Measurements from ENCODE around the gene LRSAM1.

The LRSAM1 gene

DNA sequence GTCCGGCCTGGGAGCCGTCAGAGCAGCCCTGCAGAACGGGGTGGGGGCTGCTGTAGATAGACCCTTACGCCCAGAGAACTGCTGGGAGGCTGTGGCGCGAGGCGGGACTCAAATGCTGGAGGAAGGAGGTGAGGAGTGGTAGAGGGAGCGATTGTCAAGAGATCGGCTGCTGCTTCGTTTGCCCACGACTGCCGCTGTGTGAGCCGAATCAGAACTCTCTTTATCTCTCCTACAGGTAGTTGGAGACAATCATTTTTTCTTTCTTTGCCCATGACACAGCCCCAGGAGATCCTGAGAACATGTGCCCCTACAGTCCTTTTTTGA, 26.7 kb upstream of the LRSAM1 start:
- DNase-seq (ENCODE audit: low read depth in 1 of 2, low spot score in 1 of 2): no peak

DNA sequence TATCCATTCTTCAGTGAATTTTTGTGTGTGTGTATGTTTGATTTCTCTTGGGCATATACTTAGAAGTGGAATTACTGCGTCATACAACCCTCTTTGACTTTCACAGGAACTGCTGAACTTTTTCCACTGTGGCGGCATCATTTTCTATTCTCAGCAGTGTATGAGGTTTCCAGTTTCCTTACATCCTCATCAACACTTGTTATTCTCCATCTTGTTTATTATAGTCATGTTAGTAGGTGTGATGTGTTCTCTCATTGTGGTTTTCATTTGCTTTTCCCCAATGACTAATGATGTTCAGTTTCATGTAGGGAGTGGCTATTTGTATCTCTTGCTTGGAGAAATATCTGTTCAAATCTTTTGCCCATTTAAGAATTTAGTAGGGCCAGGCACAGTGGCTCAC, 24.6 kb upstream of the LRSAM1 start:
- DNase-seq (ENCODE audit: low read depth in 1 of 2, low spot score in 1 of 2): peak in 1 of 2 donors; percentile 26

DNA sequence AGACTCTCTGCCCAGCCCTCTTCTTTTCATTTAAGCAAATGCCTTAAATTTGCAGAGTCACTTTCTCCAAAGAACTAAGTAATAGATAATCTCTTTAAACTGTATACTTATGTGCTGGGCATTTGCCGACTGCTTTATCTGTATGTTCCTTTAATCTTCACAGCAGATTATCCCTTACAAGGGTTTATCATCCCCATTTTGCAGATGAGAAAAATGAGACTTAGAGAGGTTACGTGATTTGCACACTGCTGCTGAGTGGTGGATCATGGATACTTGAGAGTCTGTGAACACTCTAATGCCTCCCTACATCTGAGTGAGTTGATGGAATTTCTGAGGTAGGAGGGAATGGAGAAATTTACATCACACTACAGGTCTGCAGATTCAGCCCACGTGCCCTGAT, 23.0 kb upstream of the LRSAM1 start:
- no peak for DNase-seq (ENCODE audit: low read depth in 1 of 2, low spot score in 1 of 2)

DNA sequence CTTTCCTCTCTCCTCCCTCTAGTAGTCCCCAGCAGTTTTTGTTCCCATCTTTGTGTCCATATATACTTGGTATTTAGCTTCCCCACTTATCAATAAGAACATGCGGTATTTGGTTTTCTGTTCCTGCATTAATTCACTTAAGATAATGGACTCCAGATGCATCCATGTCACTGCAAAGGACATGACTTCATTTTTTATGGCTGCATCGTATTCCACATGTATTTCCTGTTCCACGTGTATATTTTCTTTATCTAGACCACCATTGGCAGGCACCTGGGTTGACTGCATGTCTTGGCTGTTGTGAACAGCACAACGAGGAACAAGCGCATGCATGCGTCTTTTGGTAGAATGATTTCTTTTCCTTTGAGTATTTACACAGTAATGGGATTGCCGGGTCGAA, 20.9 kb upstream of the LRSAM1 start:
- no peak for DNase-seq (ENCODE audit: low read depth in 1 of 2, low spot score in 1 of 2)

DNA sequence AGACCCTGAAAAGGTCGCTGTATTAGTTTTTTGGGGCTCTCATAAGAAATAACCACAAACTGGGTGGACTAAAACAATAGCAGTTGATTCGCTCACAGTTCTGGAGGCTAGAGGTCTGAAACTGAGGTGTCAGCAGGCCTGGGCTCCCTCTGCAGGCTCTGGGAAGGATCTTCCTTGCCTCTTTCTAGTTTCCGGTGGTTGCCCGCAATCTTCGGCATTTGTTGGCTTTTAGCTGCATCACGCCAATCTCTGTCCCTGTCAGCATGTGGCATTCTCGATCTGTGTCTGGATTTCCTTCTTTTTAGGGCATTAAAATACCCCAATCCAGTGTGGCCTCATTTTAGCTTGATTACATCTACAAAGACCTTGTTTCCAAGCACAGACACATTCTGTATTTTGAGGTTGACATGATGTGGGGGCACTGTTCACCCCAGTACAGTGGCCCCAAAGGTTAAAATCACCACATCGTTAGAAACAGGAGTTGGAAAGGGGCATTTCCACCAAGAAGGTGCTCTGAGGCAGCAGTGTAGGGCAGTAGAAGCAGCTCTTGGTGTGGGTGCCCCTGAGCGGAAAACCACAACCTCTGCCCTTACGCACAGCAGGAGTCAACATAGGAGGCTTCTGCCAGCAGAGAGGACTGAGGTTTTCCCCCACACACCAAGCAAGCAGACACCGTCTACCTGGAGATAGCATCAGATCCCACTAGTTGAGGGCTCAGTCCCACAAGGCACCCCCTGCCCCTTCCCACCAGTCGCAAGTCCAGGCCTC, 13.6 kb upstream of the LRSAM1 start:
- no peak for DNase-seq (ENCODE audit: low read depth in 1 of 2, low spot score in 1 of 2)

DNA sequence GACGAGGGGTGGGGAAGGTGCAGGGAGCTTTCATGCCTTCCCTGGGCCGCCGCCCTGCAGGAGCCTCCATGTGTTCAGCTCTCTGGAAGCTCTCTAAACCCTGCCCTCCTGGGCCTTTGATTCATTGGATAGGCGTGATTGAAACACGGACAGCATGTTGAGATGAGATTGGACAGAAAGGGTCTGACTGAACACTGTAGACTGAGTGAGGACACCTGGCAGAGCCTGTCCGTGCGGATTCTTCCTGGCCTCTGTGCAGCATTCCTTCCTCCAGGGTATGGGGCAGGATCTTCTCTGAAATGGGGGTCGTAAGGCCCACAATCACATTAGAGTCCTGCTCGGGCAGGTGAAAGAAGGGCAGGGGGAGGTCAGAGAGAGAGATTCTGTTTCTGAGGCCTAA, 12.9 kb upstream of the LRSAM1 start:
- no peak for DNase-seq (ENCODE audit: low read depth in 1 of 2, low spot score in 1 of 2)

DNA sequence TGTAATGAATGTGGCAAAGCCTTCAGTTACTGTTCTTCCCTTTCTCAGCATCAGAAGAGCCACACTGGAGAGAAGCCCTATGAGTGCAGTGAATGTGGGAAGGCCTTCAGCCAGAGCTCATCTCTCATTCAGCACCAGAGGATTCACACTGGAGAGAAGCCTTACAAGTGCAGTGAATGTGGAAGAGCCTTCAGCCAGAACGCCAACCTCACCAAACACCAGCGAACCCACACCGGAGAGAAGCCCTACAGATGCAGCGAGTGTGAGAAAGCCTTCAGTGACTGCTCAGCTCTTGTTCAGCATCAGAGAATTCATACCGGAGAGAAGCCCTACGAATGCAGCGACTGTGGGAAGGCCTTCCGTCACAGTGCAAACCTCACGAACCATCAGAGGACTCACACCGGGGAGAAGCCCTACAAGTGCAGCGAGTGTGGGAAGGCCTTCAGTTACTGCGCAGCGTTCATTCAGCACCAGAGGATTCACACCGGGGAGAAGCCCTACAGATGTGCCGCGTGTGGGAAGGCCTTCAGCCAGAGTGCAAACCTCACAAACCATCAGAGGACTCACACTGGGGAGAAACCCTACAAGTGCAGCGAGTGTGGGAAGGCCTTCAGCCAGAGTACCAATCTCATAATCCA, 6.9 kb upstream of the LRSAM1 start:
- DNase-seq (ENCODE audit: low read depth in 1 of 2, low spot score in 1 of 2): no peak

DNA sequence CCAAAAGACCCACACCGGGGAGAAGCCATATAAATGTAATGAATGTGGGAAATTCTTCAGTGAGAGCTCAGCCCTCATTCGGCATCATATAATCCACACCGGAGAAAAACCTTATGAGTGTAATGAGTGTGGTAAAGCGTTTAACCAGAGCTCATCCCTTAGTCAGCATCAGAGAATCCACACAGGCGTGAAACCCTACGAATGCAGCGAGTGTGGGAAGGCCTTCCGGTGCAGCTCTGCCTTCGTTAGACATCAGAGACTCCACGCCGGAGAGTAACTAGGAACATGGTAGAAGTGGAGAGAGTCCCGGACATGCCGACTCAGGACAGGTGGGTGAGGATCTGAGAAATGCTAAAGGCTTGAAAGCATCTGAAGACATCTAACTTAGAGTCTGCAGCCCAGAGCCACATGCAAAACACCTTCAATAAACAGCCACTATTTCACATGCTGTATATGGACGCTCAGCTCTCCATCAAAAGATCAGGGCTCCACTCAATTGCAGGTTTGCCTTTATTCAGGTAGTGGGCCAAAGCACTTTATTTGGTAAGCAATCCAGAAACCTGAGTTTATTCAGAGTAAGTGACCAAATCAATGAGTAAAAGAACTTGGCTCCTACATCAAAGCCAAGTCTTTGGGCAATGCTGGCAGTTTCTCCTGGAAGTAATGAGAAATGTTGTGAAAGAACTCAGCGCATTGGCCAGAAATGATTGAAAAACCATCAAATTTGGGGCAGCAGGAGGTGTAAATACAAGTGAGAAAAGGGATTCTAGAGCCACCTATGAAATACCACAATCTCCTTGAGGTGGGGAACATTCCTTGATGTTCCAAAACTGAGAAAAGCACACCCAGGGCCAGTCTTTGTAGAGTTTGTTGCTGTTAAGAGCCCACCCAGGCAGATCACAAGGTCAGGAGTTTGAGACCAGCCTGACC, 6.1 kb upstream of the LRSAM1 start:
- DNase-seq (ENCODE audit: low read depth in 1 of 2, low spot score in 1 of 2): no peak

DNA sequence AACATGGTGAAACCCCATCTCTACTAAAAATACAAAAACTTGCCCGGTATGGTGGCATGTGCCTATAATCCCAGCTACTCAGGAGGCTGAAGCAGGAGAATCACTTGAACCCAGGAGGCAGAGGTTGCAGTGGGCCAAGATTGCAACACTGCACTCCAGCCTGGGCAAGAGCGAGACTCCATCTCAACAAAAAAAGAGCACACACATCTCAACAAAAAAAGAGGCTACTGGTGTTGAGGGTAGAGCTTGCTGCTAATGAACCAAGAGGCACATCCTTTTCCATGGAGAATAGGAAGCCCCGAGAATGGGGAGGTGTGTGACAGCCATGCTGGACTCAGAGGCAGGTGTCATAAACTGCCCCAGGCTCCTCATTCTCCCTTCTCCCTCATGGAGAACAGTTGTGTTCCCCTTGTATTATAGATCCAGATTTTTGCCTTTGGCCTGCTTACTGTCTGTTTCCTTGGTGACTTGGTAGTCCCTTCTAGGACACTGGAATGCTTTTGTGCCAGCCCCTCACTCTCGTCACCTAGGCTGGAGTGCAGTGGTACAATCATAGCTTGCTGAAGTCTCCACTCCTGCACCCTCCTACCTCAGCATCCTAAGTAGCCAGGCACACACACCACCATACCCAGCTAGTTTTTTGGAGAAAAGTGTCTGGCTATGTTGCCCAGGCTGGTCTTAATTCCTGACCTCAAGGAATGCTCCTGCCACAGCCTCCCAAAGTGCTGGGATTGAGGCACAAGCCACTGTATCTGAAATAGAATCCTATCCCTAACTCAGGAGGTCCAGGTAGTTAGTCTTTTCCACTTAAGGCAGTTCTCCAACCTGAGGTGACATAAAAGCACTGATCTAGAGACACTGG, 5.2 kb upstream of the LRSAM1 start:
- no peak for DNase-seq (ENCODE audit: low read depth in 1 of 2, low spot score in 1 of 2)

DNA sequence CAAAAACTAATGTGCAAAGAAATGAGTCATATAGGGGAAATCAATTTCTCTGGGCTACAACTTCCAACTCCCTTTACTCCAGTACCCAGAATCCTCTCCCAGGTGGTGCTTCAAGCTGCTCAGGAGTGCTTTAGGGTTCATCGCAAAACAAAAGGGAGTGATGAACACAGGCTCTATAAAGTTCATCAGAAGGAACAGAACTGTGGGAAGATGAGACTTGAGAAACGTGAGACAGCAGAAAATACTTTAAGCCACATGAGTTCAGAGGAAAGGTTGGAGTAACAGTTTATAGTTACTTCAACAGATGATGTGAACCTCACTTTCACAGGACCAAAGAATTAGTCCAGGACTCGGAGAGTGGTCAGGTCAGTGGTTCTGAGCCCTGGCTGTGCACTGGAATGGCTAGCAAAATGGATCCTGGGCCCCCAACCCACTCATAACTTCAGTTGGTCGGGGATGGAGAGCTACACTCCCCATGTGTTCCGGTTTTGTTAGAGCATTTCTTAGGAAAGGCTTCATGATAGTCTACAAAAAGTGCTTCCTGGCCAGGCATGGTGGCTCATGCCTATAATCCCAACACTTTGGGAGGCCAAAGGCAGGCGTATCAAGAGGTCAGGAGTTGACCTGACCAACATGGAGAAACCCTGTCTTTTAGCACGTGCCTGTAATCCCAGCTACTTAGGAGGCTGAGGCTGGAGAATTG, 4.4 kb upstream of the LRSAM1 start:
- no peak for DNase-seq (ENCODE audit: low read depth in 1 of 2, low spot score in 1 of 2)

DNA sequence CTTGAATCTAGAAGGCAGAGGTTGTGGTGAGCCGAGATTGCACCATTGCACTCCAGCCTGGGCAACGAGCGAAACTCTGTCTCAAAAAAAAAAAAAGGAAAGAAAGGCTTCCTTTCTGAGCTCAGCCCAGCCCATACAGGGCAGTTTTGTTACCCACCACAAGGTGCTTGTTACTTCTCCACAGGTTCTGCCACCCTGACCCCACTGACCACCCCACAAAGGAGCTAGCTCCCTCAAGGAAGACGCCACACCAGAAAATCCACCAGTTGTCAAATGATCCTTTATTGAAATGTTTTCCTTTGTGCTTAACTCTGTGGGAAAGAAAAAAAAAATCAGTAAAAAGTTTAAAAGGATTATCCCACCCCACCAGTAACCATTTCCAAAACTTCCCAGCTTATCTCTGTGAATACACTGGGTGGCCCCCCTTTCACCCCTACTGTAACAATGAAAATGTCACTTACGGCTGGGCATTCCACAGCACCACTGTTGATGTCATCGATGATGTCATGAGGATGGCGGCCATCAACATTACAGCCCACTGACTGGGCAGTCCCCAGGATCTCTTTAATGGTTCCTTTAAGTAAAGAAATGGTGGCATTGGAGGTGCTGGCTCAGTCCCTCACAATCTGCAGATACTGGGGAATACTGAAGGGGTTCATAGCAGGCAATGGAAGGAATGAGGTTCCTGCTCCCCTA, 3.7 kb upstream of the LRSAM1 start:
- no peak for DNase-seq (ENCODE audit: low read depth in 1 of 2, low spot score in 1 of 2)

DNA sequence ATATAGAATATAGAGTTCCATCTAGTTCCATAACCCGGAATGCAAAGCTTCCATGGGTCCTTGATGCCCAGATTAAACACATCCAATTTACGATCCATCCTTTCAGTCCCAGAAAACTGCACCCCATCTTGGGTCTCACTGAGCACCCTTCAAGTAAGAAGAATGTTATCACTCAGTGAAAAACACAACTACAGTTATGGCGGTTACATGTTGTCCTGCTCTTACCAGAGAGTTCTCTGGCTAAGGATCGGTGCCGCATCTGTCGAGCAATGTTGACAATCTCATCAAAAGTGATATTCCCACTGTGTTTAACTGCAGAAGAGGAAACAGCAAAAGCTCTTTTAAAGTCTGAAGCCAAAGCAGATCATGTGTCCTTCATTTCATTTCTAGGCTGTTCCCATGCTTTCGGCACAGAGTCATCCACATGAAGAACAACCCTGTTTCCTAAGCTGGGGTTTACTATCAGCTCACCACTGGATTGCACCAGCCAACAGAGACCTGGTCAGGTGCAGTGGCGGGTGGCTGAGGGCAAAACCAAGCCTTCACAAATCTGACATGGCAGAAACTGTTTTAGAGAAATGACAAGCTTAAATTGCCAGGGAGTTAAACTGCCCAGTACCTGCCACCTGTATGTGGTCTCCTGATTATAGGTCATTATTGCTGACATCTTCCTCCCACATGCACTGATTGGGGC, 3.1 kb upstream of the LRSAM1 start:
- DNase-seq (ENCODE audit: low read depth in 1 of 2, low spot score in 1 of 2): no peak

DNA sequence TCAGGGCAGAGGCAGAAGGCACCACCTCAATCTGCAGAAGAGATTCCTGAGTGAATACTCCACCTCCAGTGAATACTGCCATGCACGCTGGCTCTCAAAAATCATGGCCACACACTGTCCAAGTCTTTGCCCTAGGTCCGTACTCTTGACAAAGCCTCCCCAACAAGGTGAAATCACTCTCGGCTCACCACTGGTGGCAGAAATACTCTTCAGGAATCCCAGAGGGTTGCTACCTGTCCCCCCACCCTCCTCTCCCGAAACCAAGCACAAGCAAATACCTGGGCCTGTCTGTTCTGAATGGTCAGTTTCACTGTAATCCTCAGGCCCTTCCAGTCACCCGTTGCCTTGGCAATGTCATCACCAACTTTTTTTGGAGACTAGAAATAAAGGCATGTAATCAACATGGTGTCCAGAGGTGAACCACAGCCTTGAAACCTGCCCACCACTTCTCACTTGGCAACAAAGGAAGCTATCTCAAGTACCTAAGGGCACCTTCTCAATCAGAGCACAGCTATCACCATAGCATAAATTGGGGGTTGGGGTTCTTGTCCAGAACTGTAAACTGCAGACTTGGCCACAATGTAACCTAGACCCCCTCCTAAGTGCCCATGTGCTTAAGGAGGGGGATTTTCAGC, 1.9 kb upstream of the LRSAM1 start:
- DNase-seq (ENCODE audit: low read depth in 1 of 2, low spot score in 1 of 2): no peak

DNA sequence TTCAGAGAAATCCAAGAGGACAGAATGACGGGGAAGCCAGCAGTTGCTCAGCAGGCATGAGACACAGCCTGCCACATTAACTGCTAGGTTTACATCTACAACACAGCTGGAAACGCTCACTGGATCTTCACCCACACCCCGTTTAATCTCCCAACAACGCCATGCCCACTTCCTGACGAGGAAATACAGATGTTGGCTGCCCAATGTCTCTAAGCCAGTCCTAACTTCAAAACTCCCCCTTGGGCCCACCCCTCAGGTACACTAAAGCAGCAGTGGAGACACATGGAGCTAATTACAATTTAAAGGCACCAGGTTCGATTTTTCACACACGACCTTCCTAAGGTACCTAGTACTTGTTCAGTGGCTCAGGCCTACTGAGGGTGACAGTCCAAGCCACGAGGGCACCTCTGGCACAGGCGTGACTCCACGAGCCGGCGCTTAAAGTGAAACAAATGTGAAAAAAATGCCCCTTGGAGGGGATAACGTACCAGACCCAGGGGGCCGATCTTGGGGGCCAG, 1.0 kb upstream of the LRSAM1 start:
- no peak for DNase-seq (ENCODE audit: low read depth in 1 of 2, low spot score in 1 of 2)

DNA sequence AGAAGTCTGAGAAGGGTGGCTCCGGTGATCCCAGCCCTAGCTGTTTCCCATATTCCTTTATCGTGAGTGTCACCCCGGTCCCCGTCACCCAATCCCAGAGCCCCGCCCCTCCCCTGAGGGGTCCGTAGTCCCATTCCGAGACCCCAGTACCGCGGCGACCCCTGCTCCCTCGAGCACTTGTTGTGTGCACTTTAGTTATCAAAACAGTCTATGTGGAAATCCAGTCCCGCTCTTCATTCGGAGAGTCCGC, 223 bp downstream of the LRSAM1 start:
- DNase-seq (ENCODE audit: low read depth in 1 of 2, low spot score in 1 of 2): no peak

DNA sequence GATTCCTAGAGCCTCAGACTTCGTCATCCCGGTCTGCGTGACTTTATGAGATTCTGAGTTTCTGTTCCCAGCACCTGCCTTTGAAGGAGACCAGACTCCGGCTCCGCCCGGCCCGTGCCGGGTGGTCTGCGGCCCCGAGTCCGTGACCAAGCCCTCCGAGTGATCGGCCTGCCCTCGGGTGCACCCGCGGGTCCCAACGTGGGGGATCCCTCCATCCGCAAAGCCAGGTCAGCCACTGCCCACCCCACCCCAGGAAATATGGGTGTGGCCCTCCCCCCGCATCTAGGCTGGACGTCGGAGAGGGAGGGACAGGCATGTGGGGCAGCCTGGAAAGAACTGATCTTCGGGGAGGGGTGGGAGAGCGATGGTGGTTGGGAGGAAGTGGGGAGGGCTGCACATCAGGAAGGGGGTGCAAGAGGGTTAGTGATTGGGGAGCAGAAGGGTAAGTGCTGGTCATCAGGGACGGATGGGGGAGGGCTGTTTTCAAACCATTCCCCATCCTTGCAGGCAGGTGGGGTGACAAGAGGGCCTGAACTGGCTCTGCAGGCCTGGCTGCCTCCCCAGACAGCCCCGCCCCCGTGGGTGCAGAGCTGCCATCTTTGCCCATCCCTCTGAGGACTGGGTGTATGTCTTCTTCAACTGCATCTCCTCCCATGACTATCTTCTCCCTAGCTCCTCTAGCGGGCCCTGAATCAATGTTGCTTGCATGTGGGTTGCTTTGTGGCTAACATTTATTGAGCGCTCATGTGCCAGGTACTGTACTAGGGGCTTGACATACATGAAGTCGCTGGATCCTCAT, 747 bp downstream of the LRSAM1 start:
- no peak for DNase-seq (ENCODE audit: low read depth in 1 of 2, low spot score in 1 of 2)

DNA sequence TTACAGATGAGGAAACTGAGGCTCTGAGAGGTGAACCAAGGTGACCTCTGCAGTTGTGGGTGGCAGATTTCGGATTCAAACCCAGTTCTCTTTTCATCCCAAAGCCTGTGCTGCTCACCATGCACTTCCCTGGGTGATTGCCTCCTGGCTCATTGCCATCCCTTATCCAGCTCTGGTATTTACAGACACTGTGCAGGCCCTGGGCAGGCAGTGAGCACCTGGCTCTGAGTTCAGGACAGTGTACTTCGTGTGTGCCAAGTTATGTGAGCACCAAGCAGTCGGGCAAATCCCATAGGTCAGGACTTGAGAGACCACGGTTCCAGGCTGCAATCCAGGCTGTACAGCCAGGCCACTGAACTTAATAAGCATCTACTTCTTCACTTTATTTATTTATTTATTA, 1.4 kb downstream of the LRSAM1 start:
- DNase-seq (ENCODE audit: low read depth in 1 of 2, low spot score in 1 of 2): no peak

DNA sequence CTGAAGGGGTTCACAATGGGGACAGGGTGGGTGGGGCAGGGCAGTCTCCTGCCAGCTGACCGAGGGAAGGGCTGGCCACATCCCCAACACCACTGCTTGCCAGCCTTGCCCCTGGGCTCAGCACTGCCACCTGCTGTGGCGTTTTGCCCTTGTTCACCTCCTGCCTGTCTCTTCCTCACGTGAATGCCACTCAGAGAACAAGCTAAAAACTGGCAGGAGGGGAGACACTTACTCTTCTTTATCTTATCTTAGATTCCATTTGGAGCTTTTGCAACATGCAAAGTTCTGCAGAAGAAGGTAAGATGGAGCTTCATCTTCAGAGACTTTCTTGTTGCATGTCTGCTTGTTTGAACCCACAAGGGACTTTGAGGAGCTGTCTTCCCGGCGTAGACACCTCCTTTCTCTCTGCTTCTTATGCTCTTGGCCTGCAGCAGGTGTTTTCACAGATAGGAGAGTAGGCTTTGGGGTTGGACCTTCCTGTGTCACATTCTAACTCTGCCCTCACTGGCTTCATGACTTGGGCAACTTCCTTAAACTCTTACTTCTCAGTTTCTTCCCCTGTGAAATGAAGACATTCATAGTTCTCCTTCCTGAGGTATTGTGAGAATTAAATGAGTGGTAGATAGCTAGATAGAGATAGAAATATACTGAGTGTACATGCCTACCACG, 4.1 kb downstream of the LRSAM1 start:
- DNase-seq (ENCODE audit: low read depth in 1 of 2, low spot score in 1 of 2): no peak

Measured in activated T-helper 1 cell treated with anti-CD3 and anti-CD28 coated beads, Interleukin-2, amount 50 U/mL, for 16 hours (primary cell).